Activated naive CD8-positive, alpha-beta T cell (primary cell): ENCODE measurements around the gene ALS2CL.
"Not testable (repeated sequence)": the region's sequence is repeated elsewhere in the genome, so short reads cannot be mapped to it uniquely, and the experiment has no call there.

Experiments
- H3K27ac Mint-ChIP-seq: one replicate; pipeline ENCODE4 v1.8.0; 2021; ENCODE audit warnings: mixed read lengths
- H3K27me3 Mint-ChIP-seq: one replicate; pipeline ENCODE4 v1.8.0; 2021; ENCODE audit warnings: mixed read lengths
- H3K36me3 Mint-ChIP-seq: one replicate; pipeline ENCODE4 v1.8.0; 2021; ENCODE audit warnings: mixed read lengths
- H3K4me1 Mint-ChIP-seq: one replicate; pipeline ENCODE4 v1.8.0; 2021; ENCODE audit warnings: low read depth, mixed read lengths
- H3K4me3 Mint-ChIP-seq: one replicate; pipeline ENCODE4 v1.8.0; 2021; ENCODE audit warnings: mild to moderate bottlenecking, mixed read lengths
- H3K9me3 Mint-ChIP-seq: one replicate; pipeline ENCODE4 v1.8.0; 2021; ENCODE audit warnings: low read depth, mixed read lengths

The ALS2CL gene

DNA sequence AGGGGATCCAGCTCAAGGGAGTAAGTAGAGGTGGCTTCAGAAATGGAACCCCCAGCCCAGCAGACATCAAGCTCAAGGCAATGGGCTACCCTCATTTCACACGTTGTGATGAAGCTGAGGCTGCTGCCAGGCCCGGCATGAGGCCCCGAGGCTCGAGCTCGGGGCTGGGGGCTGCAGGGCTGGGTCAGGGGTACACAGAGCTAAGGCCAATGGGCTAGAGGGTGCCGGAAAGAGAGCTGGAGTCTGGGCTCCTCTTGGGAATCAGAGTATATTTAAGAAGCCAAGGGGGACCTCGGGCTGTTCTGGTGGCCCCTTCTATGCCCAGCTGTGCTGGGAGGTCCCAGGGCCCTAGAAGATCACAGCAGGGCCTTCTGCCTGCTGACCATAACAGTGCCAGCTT is 16.8 kb upstream of the ALS2CL start:
- H3K27me3 Mint-ChIP-seq, result no peaks in the 10 kb centered on the region

GRCh38 chr3:46709721-46710120 is 16.2 kb upstream of the ALS2CL start:
- H3K27ac Mint-ChIP-seq, result no peak overlapping the region
- no peaks in the 10 kb centered on the region for H3K9me3 Mint-ChIP-seq
- H3K4me1 Mint-ChIP-seq, result no peaks in the 10 kb centered on the region

More for the DNA sequence above, 16.8 kb upstream of the ALS2CL start:
- Mint-ChIP-seq H3K4me3 (no peak overlapping the region), H3K36me3 (no peaks in the 10 kb centered on the region), H3K27ac (no peak overlapping the region), H3K4me1 (no peaks in the 10 kb centered on the region), H3K9me3 (no peaks in the 10 kb centered on the region)

GRCh38 chr3:46709157-46709654 is 15.7 kb upstream of the ALS2CL start:
- Mint-ChIP-seq H3K4me1 (no peaks in the 10 kb centered on the region), H3K27ac (no peak overlapping the region), H3K4me3 (no peak overlapping the region), H3K9me3 (no peaks in the 10 kb centered on the region), H3K36me3 (no peaks in the 10 kb centered on the region), H3K27me3 (no peaks in the 10 kb centered on the region)

More at GRCh38 chr3:46709721-46710120, 16.2 kb upstream of the ALS2CL start:
- no peak overlapping the region for H3K4me3 Mint-ChIP-seq
- H3K27me3 Mint-ChIP-seq, result no peaks in the 10 kb centered on the region
- H3K36me3 Mint-ChIP-seq, result no peaks in the 10 kb centered on the region

DNA sequence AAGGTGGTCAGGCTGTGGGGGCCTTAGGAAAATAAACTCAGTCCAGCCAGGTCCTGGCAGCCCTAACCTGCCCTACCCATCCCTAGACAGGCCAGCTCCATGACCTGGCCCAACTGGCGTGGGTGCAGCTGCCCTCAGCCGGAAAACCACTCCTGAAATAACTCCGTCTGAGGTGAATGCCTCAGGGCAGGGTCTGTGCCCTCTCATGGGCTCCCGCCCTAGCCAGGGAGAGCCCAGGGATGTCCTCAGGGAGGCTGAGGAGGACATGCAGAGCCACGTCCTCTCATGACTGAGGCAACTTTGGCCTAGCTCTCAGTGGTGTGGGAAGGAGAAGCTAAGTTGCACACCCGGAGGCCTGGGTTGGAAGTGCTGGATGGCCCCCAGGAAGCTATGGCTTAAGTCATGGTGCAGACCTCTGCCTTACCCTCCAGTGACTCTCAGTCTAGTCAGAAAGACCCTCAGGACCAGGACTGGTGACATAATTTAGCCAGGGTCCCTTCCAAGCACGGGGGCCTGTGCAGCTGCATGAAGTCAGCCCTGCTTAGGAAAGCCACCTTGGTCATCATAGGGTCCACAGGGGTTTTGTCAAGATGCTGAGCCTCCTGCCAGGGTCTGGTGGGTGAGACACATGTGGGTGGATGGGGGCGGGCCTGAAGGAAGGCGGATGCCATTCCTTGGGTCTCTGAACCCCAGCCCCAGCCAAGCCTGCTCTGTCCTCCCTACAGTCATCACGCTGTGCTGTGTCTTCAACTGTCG is 15.1 kb upstream of the ALS2CL start:
- Mint-ChIP-seq H3K4me1 (no peaks in the 10 kb centered on the region), H3K27ac (no peak overlapping the region), H3K4me3 (no peak overlapping the region), H3K9me3 (no peaks in the 10 kb centered on the region), H3K27me3 (no peaks in the 10 kb centered on the region), H3K36me3 (no peaks in the 10 kb centered on the region)

DNA sequence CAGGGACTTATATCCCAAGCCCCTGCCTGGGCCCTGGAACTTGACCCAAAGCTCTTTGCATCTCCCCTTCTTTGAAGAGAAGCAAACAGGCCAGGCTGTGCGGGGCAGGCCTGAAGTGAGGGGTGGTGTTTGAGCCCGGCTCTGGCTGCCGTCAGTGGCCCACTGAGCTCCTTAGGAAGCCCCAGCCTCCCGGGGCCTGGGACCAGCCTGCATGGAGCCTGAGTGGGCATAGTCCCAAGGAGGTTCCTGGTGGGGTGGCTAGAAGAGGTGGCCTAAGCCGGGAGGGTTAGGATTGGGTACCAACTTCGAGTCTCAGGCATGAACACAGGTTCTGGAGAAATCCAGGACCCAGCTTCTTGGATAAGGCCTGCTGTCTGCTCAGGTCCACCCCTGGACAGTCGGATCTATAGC is 14.1 kb upstream of the ALS2CL start:
- Mint-ChIP-seq H3K27ac (no peak overlapping the region), H3K9me3 (no peaks in the 10 kb centered on the region), H3K27me3 (no peaks in the 10 kb centered on the region), H3K4me3 (no peak overlapping the region), H3K36me3 (no peaks in the 10 kb centered on the region), H3K4me1 (no peaks in the 10 kb centered on the region)

DNA sequence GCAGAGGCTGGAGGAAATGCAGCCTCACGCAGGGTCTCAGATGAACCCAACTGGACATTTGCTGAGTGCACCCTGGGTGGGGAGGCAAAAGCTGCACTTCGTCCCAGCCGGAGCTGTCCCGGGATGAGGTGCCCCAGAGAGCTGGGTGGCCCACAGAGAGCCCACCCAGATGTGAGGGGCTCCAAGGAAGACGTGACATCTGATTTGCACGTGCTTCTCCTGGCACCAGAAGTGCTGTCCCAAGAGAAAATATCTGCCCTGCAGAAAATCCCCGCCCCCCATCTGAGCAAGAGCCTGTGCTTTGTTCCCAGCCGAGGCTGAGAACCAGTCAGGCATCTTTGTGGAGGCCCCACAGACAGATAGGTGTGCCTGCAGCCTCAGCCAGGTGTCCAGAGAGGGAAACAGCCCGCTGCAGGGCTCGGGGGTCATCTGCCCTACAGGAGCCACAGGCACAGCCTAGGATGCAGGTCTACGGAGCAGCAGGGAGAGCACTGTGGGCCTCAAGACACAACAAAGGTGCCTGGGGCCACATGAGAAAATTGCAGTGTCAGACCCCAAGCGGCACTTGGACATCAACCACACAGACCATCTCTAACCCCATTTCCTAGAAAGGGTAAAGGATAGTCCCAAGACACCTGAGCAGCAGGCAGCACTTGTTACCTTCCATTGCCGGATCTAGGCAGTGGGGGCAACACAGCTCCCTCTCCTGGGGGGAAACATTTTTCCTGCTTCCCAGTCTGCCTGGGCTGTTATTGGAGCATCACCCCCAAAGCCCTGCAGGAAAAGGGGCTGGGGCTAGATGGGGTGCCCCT is 13.5 kb upstream of the ALS2CL start:
- Mint-ChIP-seq H3K9me3 (no peaks in the 10 kb centered on the region), H3K4me1 (no peaks in the 10 kb centered on the region), H3K27me3 (no peaks in the 10 kb centered on the region), H3K4me3 (no peak overlapping the region), H3K36me3 (no peaks in the 10 kb centered on the region), H3K27ac (no peak overlapping the region)

- peaks cover 4% of the 10 kb centered on the region for H3K4me1 Mint-ChIP-seq
- H3K27ac Mint-ChIP-seq, result no peak overlapping the region
- no peaks in the 10 kb centered on the region for H3K36me3 Mint-ChIP-seq
- H3K9me3 Mint-ChIP-seq, result no peaks in the 10 kb centered on the region
- no peaks in the 10 kb centered on the region for H3K27me3 Mint-ChIP-seq
- H3K4me3 Mint-ChIP-seq, result no peak overlapping the region
Observed at GRCh38 chr3:46705751-46706552, 12.5 kb upstream of the ALS2CL start.

- Mint-ChIP-seq H3K36me3 (no peaks in the 10 kb centered on the region), H3K27ac (no peak overlapping the region), H3K4me1 (peaks cover 4% of the 10 kb centered on the region), H3K9me3 (no peaks in the 10 kb centered on the region), H3K27me3 (no peaks in the 10 kb centered on the region), H3K4me3 (no peak overlapping the region)
Observed at GRCh38 chr3:46705022-46705530, 11.6 kb upstream of the ALS2CL start.

DNA sequence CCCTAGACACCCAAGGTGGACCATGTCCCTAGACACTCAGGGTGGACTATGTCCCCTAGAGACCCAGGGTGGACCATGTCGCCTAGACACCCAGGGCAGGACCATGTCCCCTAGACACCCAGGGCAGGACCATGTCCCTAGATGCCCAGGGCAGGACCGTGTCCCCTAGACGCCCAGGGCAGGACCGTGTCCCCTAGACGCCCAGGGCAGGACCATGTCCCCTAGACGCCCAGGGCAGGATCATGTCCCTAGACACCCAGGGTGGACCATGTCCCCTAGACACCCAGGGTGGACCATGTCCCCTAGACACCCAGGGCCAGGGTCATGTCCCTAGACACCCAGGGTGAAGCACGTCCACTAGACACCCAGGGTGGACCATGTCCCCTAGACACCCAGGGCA is 10.9 kb upstream of the ALS2CL start:
- not testable (repeated sequence) for H3K4me1 Mint-ChIP-seq

GRCh38 chr3:46703013-46703520 is 9.6 kb upstream of the ALS2CL start:
- H3K4me1 Mint-ChIP-seq, result peaks cover 7% of the 10 kb centered on the region
- H3K9me3 Mint-ChIP-seq, result no peaks in the 10 kb centered on the region
- no peak overlapping the region for H3K27ac Mint-ChIP-seq
- no peaks in the 10 kb centered on the region for H3K27me3 Mint-ChIP-seq
- no peak overlapping the region for H3K4me3 Mint-ChIP-seq
- no peaks in the 10 kb centered on the region for H3K36me3 Mint-ChIP-seq

More for the DNA sequence above, 10.9 kb upstream of the ALS2CL start:
- H3K36me3 Mint-ChIP-seq, H3K4me3 Mint-ChIP-seq, H3K27me3 Mint-ChIP-seq, H3K9me3 Mint-ChIP-seq, H3K27ac Mint-ChIP-seq: not testable (repeated sequence)

- no peaks in the 10 kb centered on the region for H3K27me3 Mint-ChIP-seq
- no peak overlapping the region for H3K4me3 Mint-ChIP-seq
Observed at GRCh38 chr3:46702246-46703012, 8.9 kb upstream of the ALS2CL start.

DNA sequence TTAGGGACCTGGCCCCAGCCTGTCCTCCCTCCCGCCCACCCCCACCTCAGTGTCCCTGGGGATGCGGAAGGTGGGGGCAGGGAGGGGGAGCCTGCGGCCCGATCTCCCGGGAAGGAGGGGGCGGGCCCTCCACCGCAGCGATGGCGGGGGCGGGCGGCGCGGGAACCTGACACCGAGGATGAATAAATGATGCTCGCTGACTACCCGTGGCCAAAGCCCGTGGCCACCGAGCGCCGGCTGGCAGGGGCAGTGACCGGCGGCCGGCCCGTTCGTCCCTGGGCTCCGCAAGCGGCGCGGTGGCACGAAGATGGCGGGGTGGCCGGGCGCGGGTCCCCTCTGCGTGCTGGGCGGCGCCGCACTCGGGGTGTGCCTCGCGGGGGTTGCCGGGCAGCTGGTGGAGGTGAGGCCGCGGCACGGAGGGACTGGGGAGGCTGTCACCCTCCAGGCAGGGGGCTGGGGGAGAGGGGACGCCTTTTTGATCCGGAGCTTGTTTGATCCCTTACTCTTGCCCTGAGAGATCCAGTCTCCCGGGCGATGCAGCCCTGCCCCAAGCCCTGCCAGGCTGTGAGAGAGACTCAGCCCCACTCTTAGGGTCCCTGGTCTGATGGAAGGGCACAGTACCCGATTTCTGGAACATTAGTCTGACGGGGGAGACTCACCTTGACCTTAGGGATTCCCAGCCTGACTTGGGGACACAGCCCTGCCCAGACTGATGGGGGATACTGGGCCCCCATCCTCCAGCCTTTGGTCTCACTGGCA is 7.9 kb upstream of the ALS2CL start, which contains the start of gene TMIE:
Gene TMIE, plus strand, starts transcription at position 212 of the 759 bp plus-strand sequence. Its CDS starts 96 bp downstream, at position 308.
- Mint-ChIP-seq H3K4me1 (peaks cover 10% of the 10 kb centered on the region), H3K27ac (no peak within 1 kb of the TSS), H3K4me3 (peak within 1 kb of the TSS; percentile 17), H3K36me3 (no peaks in the 10 kb centered on the region), H3K27me3 (no peaks in the 10 kb centered on the region), H3K9me3 (no peaks in the 10 kb centered on the region)

More at GRCh38 chr3:46702246-46703012, 8.9 kb upstream of the ALS2CL start:
- Mint-ChIP-seq H3K36me3 (no peaks in the 10 kb centered on the region), H3K27ac (no peak overlapping the region), H3K4me1 (peaks cover 10% of the 10 kb centered on the region), H3K9me3 (no peaks in the 10 kb centered on the region)

DNA sequence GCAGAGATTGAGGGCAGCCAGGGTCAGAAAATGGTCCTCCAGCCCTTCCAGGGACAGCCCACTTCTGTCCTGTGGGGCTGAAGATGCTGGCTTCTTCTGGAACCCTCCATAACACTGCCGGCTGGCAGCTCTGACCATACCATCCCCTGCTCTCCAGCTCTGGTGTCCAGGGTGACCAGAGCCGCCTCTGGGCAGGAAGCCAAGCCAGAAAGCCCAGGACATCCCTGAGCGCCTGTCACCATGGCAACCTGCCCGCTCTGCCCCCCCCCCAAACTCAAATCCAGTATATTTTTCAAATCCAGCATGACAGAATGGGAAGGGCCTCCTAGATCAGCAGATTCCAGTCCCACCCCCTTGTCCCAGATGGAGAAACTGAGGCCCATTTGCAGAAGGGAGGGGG is 7.3 kb upstream of the ALS2CL start:
- Mint-ChIP-seq H3K36me3 (no peaks in the 10 kb centered on the region), H3K4me3 (no peak overlapping the region), H3K4me1 (peaks cover 14% of the 10 kb centered on the region), H3K9me3 (no peaks in the 10 kb centered on the region), H3K27me3 (no peaks in the 10 kb centered on the region), H3K27ac (no peak overlapping the region)
